Central memory CD8-positive, alpha-beta T cell (primary cell): ENCODE measurements around the gene TSPAN9.

Experiments used
- ATAC-seq: fragments of 150-1000 bp; cut with Tn5 transposase; replicated peaks from 2 replicates; pipeline ENCODE4 v1.10.0; 2022; ENCODE audit warnings: mild to moderate bottlenecking, moderate FRiP score, moderate number of reproducible peaks; ENCODE audit not compliant: poor library complexity, severe bottlenecking; ENCODE audit errors: extremely low read depth
- DNase-seq, 2 donors: peaks; one replicate each; pipeline ENCODE4 v3.0.0; 2021; ENCODE audit warnings: low spot score in 2 of 2
- H3K27ac Mint-ChIP-seq: one replicate; pipeline ENCODE4 v1.8.0; 2022; ENCODE audit warnings: low read depth, mild to moderate bottlenecking, moderate library complexity, mixed read lengths
- H3K27me3 Mint-ChIP-seq: one replicate; pipeline ENCODE4 v1.8.0; 2022; ENCODE audit warnings: mixed read lengths
- H3K36me3 Mint-ChIP-seq: one replicate; pipeline ENCODE4 v1.8.0; 2022; ENCODE audit warnings: mild to moderate bottlenecking, moderate library complexity, mixed read lengths; ENCODE audit not compliant: insufficient read depth
- H3K4me1 Mint-ChIP-seq: one replicate; pipeline ENCODE4 v1.8.0; 2022; ENCODE audit warnings: mixed read lengths
- H3K4me3 Mint-ChIP-seq: one replicate; pipeline ENCODE4 v1.8.0; 2022; ENCODE audit warnings: mild to moderate bottlenecking, moderate library complexity, mixed read lengths
- H3K9me3 Mint-ChIP-seq: one replicate; pipeline ENCODE4 v1.8.0; 2022; ENCODE audit warnings: mixed read lengths

Gene TSPAN9

DNA sequence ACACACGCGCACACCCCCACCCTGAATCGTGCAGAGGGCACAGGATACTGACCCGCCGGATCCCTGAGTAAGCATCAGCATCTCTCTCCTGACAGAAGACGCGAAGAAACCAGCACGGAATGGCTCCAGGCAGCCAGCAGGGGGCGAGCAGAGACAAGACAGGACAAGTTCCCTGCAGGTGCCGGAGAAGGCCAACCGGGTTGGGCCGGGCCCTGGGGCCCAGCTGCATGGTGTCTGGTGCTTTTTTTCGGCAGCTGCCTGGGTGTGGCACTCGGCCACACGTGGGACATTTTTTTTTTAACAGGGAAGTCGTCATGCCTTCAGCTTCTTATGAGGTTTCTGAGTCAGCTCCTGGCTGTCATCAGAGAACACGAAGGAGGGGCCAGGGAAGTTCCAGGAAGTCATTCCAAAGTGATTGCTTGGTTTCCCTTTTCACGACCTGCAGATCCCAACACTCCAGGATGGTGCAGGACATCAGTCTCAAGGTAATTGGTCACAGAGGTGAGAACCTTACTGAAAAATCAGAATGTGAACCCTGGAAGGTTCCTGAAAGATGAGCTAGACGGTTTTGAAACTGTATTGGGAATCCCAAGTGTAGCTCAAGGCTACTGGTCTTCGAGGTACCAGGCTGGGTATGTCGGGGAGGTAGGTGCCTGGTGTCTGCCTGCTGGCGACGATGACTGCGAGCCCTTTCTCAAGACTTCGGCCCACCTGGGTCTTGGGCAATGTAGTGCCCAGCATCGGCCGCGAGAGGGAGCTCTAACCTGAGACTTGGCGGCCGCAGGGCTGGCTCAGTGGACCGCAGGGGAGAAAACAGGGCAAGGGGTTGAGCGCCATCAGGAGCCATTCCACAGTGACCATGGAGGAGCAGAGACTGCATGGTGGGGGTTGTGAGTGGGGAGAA is 223.0 kb downstream of the TSPAN9 start:
- Mint-ChIP-seq H3K27me3 (peaks cover 69% of the 10 kb centered on the region), H3K27ac (peak overlapping the region; percentile 22), H3K9me3 (no peaks in the 10 kb centered on the region), H3K4me3 (peak overlapping the region; percentile 63), H3K4me1 (peaks cover 13% of the 10 kb centered on the region), H3K36me3 (peaks cover 1% of the 10 kb centered on the region)
- DNase-seq, result peak; percentile 61 to 67
- peak; percentile 80 for ATAC-seq

DNA sequence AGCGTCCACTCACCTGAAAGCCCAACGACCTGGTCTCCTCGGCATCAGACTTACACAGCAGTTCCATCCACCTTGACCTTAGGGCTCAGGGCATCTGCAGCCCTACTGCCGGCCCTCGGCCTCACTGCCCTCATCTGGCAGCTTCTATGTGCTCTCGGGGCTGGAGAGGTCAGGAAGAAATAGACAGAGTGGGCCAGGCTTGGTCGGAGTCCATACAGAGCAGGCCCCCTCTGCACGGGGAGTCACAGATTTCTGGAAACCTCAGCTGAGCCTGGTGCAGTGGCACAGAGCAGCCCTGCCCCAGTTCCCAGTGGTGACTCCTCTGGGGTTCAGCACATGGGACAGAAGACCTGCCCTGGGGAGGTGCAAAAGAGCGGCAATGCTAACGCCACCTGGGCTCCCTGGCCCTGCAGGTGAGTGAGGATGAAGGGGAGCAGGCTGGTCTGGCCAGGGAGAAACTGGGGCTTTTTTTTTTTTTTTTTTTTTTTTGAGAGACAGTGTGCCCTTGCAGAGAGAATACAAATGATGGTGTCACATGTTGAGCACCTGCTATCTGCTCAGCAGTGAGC is 223.7 kb downstream of the TSPAN9 start:
- ATAC-seq (no peak), DNase-seq (no peak)
- peak overlapping the region; percentile 22 for H3K27ac Mint-ChIP-seq
- H3K27me3 Mint-ChIP-seq, result peaks cover 63% of the 10 kb centered on the region
- H3K4me1 Mint-ChIP-seq, result peaks cover 13% of the 10 kb centered on the region
- H3K9me3 Mint-ChIP-seq, result no peaks in the 10 kb centered on the region
- peak overlapping the region; percentile 63 for H3K4me3 Mint-ChIP-seq
- H3K36me3 Mint-ChIP-seq, result peaks cover 1% of the 10 kb centered on the region

DNA sequence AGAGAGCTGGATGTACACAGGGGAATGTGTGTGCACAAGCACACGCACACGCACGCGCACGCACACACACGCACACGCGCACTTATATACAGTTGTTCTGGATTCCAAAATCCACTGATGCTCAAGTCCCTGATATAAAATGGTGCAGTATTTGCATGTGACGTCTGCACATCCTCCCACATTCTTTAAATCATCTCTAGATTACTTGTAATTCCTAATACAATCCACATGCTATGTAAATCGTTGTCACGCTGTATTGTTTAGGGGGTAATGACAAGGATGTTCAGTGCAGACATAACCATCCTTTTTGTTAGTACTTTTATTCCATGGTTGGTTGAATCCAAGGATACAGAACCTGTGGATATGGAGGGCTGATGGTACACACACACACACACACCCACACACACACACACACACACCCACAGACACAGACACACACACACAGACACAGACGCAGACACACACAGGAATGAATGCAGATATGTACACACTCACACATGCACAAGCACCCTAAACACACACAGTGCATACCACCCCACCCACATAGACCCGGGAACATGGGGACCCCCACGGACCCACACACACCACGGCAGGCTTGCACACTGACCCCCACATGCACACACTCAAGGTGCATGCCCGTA is 225.3 kb downstream of the TSPAN9 start:
- peaks cover 13% of the 10 kb centered on the region for H3K4me1 Mint-ChIP-seq
- H3K9me3 Mint-ChIP-seq, result no peaks in the 10 kb centered on the region
- DNase-seq (no peak), ATAC-seq (no peak)
- peaks cover 70% of the 10 kb centered on the region for H3K27me3 Mint-ChIP-seq
- peaks cover 1% of the 10 kb centered on the region for H3K36me3 Mint-ChIP-seq
- no peak overlapping the region for H3K4me3 Mint-ChIP-seq
- no peak overlapping the region for H3K27ac Mint-ChIP-seq

DNA sequence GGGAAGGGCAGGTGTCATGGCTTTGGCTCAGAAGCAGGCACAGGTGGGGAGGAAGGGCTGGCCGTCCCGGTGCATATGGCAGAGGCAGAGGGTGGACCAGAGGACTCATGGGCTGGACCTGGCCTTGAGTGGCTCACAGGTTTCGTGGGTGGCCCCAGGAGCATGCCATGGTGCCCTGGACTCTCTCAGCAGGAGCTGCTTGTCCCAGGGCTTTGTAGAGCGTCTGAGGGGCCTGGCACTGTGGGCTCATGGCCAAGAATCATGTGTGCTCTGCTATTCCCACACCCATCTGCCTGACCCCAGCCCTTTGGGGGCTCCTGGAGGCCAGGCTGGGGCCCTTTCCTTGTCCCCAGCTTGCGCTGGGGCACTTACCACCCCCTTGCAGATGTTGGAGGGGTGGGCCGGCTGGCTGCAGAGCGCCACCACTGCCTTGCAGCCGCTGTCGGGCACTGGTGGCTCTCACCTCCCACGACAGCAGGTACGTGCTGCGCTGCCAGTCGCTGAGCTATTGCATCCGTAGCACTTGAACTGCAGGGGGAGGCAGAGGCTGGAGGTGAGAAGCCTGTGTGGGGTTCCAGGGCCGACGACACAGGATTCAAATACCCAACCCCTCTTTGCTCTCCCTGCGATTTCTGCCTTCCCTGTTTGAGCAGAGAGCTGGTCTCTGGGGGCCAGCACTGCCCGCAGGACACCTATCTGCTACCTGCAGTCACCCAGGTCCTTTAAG is 226.4 kb downstream of the TSPAN9 start:
- no peak overlapping the region for H3K27ac Mint-ChIP-seq
- peaks cover 13% of the 10 kb centered on the region for H3K4me1 Mint-ChIP-seq
- DNase-seq (no peak), ATAC-seq (no peak)
- H3K27me3 Mint-ChIP-seq, result peaks cover 73% of the 10 kb centered on the region
- no peaks in the 10 kb centered on the region for H3K9me3 Mint-ChIP-seq
- H3K36me3 Mint-ChIP-seq, result peaks cover 1% of the 10 kb centered on the region
- no peak overlapping the region for H3K4me3 Mint-ChIP-seq

DNA sequence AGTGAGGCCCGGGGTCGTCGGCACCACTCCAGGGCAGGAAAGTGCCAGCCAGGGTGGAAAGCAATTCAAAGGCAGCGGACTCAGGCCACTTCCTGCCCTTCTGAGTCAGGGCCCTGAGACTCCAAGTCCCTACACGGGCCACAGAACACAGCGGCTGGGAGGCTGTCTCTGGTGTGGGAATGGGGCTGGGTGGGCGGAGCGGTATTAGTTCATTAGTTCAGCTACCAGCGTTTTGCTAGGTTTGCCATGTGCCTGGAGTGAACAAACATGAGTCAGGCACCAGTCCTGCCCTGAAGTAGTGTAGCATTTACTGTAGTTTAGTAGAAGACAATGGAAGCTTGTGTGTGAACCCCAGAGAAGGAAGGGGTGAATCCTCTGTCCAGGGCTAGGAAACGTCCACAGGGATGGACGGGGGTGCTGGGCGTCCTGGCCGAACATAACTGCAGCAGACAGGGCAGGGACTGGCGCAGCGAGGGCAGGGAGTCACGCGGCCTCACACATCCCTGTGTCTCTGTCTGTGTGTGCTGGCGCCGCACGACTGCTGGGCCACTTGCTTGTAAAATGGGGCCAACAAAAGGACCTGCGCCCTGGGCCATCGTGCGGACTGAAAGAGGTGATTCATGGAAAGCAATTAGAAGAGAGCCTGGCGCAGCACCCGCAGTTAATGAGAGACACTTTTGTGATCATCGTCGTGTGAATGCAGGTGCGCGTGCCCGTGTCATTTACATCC is 227.4 kb downstream of the TSPAN9 start:
- Mint-ChIP-seq H3K4me1 (peaks cover 12% of the 10 kb centered on the region), H3K36me3 (peaks cover 1% of the 10 kb centered on the region), H3K9me3 (no peaks in the 10 kb centered on the region), H3K27me3 (peaks cover 73% of the 10 kb centered on the region), H3K4me3 (no peak overlapping the region), H3K27ac (no peak overlapping the region)
- no peak for ATAC-seq
- no peak for DNase-seq

DNA sequence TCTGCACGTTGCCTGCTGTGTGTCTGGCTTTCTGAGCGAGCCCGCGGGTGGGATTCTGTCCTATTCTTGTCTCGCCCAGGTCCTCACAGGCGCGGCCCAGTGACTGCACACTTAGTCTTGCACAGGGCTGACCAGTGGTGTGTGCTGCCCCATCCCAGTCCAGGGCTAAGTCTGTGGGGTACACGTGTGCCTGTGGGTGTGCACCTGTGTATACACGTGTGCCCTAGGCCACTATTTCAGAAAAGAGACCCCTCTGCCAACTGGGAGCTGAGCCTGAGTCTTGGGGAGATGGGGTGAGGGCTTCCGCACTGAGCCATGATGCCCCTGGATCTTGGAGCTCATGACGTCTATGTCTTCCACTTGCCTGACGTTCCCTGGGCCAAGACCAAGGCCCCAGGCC is 228.3 kb downstream of the TSPAN9 start:
- Mint-ChIP-seq H3K9me3 (no peaks in the 10 kb centered on the region), H3K27ac (no peak overlapping the region), H3K36me3 (peaks cover 1% of the 10 kb centered on the region), H3K27me3 (peaks cover 66% of the 10 kb centered on the region), H3K4me1 (peaks cover 4% of the 10 kb centered on the region), H3K4me3 (no peak overlapping the region)
- ATAC-seq (no peak), DNase-seq (no peak)

DNA sequence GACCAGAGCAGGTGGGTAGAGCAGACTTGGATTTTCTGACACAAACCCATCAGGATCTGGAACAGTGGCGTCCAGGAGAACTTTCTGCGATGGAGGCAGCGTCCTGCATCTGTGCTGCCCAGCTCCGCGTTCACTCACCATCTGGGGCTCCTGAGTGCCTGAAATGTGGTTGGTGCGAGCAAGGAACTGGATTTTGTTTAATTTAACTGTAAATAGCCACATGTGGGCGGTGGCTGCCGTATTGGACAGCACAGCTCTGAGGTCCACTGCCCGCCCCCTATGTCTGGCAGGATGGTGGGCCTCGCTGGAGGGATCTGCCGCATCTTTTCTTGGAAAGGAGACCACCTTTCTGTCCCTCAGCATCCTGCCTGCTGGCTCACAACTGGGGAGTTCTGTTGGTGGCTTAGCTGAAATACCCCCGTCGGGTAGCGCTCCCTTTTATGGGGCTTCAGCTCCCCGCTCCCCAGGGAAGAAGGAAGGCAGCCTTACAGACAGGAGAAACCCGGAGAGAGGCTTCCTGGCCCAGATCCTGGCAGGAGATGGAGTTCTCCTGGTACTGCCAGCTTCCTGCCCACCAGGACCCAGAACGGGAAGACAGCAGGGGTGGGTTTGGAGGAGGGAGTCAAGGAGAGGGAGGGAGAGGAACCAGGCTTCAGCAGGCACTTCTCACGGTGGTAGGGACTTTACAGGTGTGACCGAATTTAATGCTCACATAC is 228.9 kb downstream of the TSPAN9 start:
- Mint-ChIP-seq H3K4me3 (no peak overlapping the region), H3K9me3 (no peaks in the 10 kb centered on the region), H3K27me3 (peaks cover 60% of the 10 kb centered on the region), H3K36me3 (peaks cover 1% of the 10 kb centered on the region), H3K4me1 (no peaks in the 10 kb centered on the region), H3K27ac (no peak overlapping the region)
- DNase-seq (no peak), ATAC-seq (no peak)

DNA sequence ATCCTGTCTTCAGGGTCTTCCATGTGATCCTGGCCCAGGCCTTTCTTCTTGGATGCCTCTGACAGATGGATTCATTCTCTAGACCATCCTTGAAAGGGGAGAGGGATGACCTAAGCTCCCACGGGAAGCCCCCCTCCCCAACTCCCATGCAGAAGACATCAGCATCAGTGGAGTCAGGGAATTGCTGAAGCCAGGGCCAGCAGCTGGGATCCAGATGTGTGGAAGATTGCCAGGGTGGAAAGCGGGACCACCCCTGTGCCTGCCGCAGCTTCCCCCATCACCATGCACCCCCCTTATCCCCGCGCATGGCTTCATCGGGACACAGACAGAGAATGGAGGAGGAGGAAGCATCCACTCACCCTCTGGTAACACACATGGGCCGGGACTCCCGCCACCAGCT is 230.2 kb downstream of the TSPAN9 start:
- Mint-ChIP-seq H3K9me3 (no peaks in the 10 kb centered on the region), H3K27ac (no peak overlapping the region), H3K36me3 (peaks cover 1% of the 10 kb centered on the region), H3K4me1 (no peaks in the 10 kb centered on the region), H3K4me3 (no peak overlapping the region), H3K27me3 (peaks cover 57% of the 10 kb centered on the region)
- ATAC-seq (no peak), DNase-seq (no peak)

DNA sequence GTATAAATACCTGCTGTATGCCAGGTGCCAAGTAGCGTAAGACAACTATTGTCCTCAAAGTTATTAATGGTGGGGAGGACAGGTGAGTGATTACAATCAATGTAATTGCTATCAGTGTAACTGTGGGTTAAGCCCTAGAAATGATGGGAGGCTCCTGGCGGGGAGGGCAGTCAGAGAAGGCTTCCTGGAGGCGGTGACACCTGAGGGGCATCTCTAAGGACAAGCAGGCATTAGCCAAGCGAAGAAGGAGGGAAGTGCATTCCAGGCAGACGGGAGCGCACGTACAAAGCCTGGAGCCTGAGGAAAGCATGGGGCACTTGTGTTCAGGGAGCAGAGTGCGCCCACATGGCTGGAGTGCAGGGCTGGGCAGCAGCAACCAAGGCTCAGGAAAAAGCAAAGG is 230.9 kb downstream of the TSPAN9 start:
- DNase-seq (no peak), ATAC-seq (no peak)
- no peaks in the 10 kb centered on the region for H3K4me1 Mint-ChIP-seq
- H3K9me3 Mint-ChIP-seq, result no peaks in the 10 kb centered on the region
- H3K27me3 Mint-ChIP-seq, result peaks cover 56% of the 10 kb centered on the region
- no peak overlapping the region for H3K4me3 Mint-ChIP-seq
- H3K36me3 Mint-ChIP-seq, result peaks cover 1% of the 10 kb centered on the region
- H3K27ac Mint-ChIP-seq, result no peak overlapping the region

DNA sequence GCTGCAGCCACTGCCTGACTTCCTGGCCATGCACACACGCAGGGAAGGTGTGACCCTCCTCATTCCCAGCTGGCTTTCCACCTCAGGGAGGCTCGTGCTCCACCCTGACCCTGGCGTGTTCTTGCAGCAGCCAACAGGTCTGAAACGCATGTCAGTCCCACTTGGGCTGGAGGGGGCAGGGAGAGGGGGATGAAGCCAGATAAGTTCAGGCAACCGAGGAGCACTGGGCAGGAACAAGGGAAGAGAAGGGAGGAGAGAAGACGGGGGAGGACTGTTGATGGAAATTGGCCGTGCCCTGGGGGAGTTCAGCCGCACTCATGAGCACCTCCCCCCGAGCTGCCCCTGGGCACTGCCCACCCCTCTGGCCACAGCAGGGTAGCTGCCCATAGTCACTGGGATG is 231.4 kb downstream of the TSPAN9 start:
- Mint-ChIP-seq H3K4me1 (no peaks in the 10 kb centered on the region), H3K36me3 (peaks cover 1% of the 10 kb centered on the region), H3K4me3 (no peak overlapping the region), H3K27ac (no peak overlapping the region), H3K9me3 (no peaks in the 10 kb centered on the region), H3K27me3 (peaks cover 56% of the 10 kb centered on the region)
- DNase-seq (no peak), ATAC-seq (no peak)

DNA sequence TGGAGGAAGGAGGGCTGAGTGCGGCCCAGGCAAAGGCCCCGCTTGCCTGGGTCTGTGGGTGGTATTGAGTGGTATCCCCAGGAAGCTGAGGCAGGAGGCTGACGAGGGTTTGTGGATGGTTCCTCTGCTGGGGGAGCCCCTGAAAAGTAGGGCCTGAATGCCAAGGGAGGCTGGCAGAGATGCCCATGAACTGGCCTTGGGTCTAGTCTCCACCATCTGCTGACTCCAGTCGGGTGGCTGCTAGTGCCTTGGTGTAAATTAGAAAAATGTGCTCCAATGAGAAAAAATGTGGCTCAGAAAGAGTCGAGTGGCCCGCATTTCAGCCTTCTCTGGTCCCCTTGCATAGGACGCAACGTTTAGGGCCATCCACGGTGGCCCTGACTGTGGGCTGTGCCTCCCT is 232.6 kb downstream of the TSPAN9 start:
- no peaks in the 10 kb centered on the region for H3K9me3 Mint-ChIP-seq
- H3K36me3 Mint-ChIP-seq, result no peaks in the 10 kb centered on the region
- DNase-seq (no peak), ATAC-seq (no peak)
- H3K4me1 Mint-ChIP-seq, result no peaks in the 10 kb centered on the region
- peaks cover 56% of the 10 kb centered on the region for H3K27me3 Mint-ChIP-seq
- no peak overlapping the region for H3K4me3 Mint-ChIP-seq
- no peak overlapping the region for H3K27ac Mint-ChIP-seq
